Suprapubic skin (tissue), 3 donors: Measurements from ENCODE around the gene KIAA1755.

ENCODE experiments used
- CTCF ChIP-seq, 2 donors: fragments of 200-600 bp in 1 of 2; fragments of 450-650 bp in 1 of 2; sonication (generic) in 1 of 2; IDR thresholded peaks; one replicate each; pipeline ENCODE4 v1.5.1; 2016 to 2019; ENCODE audit warnings: antibody characterized with exemption in 2 of 2, mild to moderate bottlenecking in 1 of 2, moderate library complexity in 1 of 2
- EP300 ChIP-seq: sonication (generic); formaldehyde crosslinking; IDR thresholded peaks from one replicate; pipeline ENCODE4 v1.6.1; 2017; ENCODE audit warnings: antibody characterized with exemption
- POLR2A ChIP-seq, 2 donors: fragments of 450-650 bp; IDR thresholded peaks; one replicate each; pipeline ENCODE4 v1.6.1; 2017; ENCODE audit warnings: antibody characterized with exemption in 2 of 2, mild to moderate bottlenecking in 2 of 2, moderate library complexity in 2 of 2

DNA sequence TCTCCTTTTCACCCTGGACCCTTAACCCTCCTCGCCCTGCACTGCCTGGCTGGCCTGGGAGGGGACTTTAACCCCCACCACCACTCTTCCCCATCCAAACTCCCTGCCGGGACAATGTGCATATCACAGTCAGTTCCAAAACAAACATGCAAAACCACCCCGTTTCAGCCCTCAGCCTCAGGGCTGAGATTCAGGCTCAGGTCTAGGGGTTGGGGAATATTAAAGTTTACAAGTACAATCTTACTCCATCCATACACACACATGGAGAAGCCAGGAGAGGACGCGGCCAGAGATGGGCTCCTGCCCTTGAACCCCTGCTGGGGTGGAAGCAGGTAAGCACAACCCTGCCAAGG, 534 bp downstream of the KIAA1755 start:
- TF ChIP-seq CTCF (IDR thresholded peaks at IDR 0.05) (no peak), EP300 (no peak), POLR2A (IDR thresholded peaks at IDR 0.05) (no peak)
